Upper lobe of left lung (tissue), 6 donors: Measurements from ENCODE around the gene NFIL3. TPM values are rescaled to one million over a fixed set of nuclear protein-coding genes. Genes with fewer than 3 reads are reported as not detected.

ENCODE experiments used
- ATAC-seq, 2 donors: fragments of 200-7000 bp; cut with Tn5 transposase; one replicate each; pipeline ENCODE4 v1.9.1; 2022; ENCODE audit warnings: mild to moderate bottlenecking in 2 of 2, moderate library complexity in 2 of 2; ENCODE audit not compliant: low FRiP score in 2 of 2
- DNase-seq, 2 donors: peaks; one replicate each; pipeline ENCODE4 v3.0.0-alpha.2; 2019 to 2020
- H3K27ac ChIP-seq, 4 donors: fragments of 200-600 bp; sonication (generic); one replicate each; pipeline ENCODE4 v1.5.1; 2016 to 2019
- H3K27me3 ChIP-seq, 4 donors: fragments of 200-600 bp; sonication (generic); one replicate each; pipeline ENCODE4 v1.5.1; 2017 to 2019
- H3K36me3 ChIP-seq, 4 donors: fragments of 200-600 bp; sonication (generic); one replicate each; pipeline ENCODE4 v1.5.1; 2016 to 2019
- H3K4me1 ChIP-seq, 4 donors: fragments of 200-600 bp; sonication (generic); one replicate each; pipeline ENCODE4 v1.5.1; 2018 to 2019
- H3K4me3 ChIP-seq, 4 donors: fragments of 200-600 bp; sonication (generic); one replicate each; pipeline ENCODE4 v1.5.1; 2017 to 2019; ENCODE audit warnings: mild to moderate bottlenecking in 2 of 4, moderate library complexity in 1 of 4
- H3K9me3 ChIP-seq, 4 donors: fragments of 200-600 bp; sonication (generic); one replicate each; pipeline ENCODE4 v1.5.1; 2018 to 2019
- EP300 ChIP-seq, 4 donors: sonication (generic); formaldehyde crosslinking; IDR thresholded peaks; one replicate each; pipeline ENCODE4 v1.5.1; 2017; ENCODE audit warnings: antibody characterized with exemption in 4 of 4, control low read depth in 2 of 4
- POLR2A ChIP-seq, 4 donors: fragments of 450-650 bp; IDR thresholded peaks; one replicate each; pipeline ENCODE4 v1.5.1; 2016 to 2017; ENCODE audit warnings: antibody characterized with exemption in 4 of 4, mild to moderate bottlenecking in 2 of 4
- POLR2AphosphoS5 ChIP-seq, 2 donors: sonication (generic); formaldehyde crosslinking; IDR thresholded peaks; one replicate each; pipeline ENCODE4 v1.5.1; 2017; ENCODE audit warnings: antibody characterized with exemption in 2 of 2
- WGBS, 2 donors: methylation state at CpG; one replicate each; pipeline ENCODE4 v1.1.5; 2017 to 2018; 5-methylcytosine and 5-hydroxymethylcytosine counted together
- total RNA-seq, 6 donors: library from RNA; depleted of rRNA in 4 of 6; stranded (reverse); fragments of >200 nt in 4 of 6; gene quantifications; one replicate each; pipeline versions ENCODE4 v1.1.0 to v1.2.1, GENCODE V29; 2016 to 2021
- TF ChIP-seq, protein P1 (sequence below), 6 experiments: fragments of 450-650 bp in 4 of 6; fragments of 200-600 bp in 2 of 6; sonication (generic) in 2 of 6; IDR thresholded peaks; one replicate each; pipeline ENCODE4 v1.5.1; 2016 to 2019; ENCODE audit warnings: antibody characterized with exemption in 6 of 6
- donor health status: DM: no; HTN: no; CAD: no; lungs with moderate emphysema.
- donor health status: DM: no; HTN: yes; CAD: no; lungs with severe emphysema.

NFIL3 gene
- total RNA-seq, 6 donors from 2014 or later, result 14.7 to 41.3 (median 24.4) TPM

DNA sequence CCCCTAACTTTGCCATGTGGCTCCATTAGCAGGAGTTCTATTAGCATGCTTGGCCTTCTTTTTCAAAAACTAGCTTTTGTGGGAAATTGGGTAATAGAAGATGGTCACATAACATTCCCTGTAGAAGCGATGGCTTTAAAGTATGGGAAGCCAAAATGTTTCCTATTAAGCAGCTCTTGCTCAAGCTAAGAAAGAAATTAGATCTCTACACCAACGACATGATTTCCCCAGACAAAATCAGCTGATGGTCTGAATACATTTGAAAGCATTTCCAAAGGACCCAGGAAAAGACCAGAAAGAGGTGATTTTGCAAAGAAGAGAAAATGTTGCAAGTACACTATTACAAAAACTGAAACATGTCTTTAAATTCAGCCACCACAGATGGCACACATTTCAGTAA lies 4.8 kb upstream of the NFIL3 start:
- H3K27me3 ChIP-seq, result no peaks in the 10 kb centered on the region
- peak overlapping the region in 3 of 4 donors; percentile 25 to 65 (median 57) for H3K27ac ChIP-seq
- peaks cover 19 to 31% (median 26%) of the 10 kb centered on the region in 4 donors for H3K4me1 ChIP-seq
- no peak for DNase-seq
- H3K4me3 ChIP-seq, result no peak overlapping the region
- WGBS, 2 donors, result 59 to 65% methylated on average over 2 of the region's 2 CpGs
- no peaks in the 10 kb centered on the region for H3K9me3 ChIP-seq
- ATAC-seq, result no peak
- no peak for TF ChIP-seq POLR2AphosphoS5 (IDR thresholded peaks at IDR 0.05)
- TF ChIP-seq, protein P1, sequence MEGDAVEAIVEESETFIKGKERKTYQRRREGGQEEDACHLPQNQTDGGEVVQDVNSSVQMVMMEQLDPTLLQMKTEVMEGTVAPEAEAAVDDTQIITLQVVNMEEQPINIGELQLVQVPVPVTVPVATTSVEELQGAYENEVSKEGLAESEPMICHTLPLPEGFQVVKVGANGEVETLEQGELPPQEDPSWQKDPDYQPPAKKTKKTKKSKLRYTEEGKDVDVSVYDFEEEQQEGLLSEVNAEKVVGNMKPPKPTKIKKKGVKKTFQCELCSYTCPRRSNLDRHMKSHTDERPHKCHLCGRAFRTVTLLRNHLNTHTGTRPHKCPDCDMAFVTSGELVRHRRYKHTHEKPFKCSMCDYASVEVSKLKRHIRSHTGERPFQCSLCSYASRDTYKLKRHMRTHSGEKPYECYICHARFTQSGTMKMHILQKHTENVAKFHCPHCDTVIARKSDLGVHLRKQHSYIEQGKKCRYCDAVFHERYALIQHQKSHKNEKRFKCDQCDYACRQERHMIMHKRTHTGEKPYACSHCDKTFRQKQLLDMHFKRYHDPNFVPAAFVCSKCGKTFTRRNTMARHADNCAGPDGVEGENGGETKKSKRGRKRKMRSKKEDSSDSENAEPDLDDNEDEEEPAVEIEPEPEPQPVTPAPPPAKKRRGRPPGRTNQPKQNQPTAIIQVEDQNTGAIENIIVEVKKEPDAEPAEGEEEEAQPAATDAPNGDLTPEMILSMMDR (IDR thresholded peaks at IDR 0.05), result no peak
- TF ChIP-seq POLR2A (IDR thresholded peaks at IDR 0.05), result no peak
- TF ChIP-seq EP300 (IDR thresholded peaks at IDR 0.05), result no peak
- H3K36me3 ChIP-seq, result no peaks in the 10 kb centered on the region

- no peaks in the 10 kb centered on the region for H3K27me3 ChIP-seq
- H3K4me1 ChIP-seq, result peaks cover 19 to 30% (median 24%) of the 10 kb centered on the region in 4 donors
- H3K4me3 ChIP-seq, result no peak overlapping the region
- no peak for ATAC-seq
- no peaks in the 10 kb centered on the region for H3K36me3 ChIP-seq
- peak in 1 of 2 donors; percentile 49 for DNase-seq
- H3K27ac ChIP-seq, result peak overlapping the region; percentile 18 to 65 (median 41)
- TF ChIP-seq EP300 (IDR thresholded peaks at IDR 0.05) (no peak), POLR2AphosphoS5 (IDR thresholded peaks at IDR 0.05) (peak in 1 of 2 donors; percentile 53)
- WGBS, 2 donors, result 58 to 66% methylated on average over 2 of the region's 2 CpGs
- H3K9me3 ChIP-seq, result no peaks in the 10 kb centered on the region
Observed at GRCh38 chr9:91427873-91428272, 4.2 kb upstream of the NFIL3 start.

- ATAC-seq (no peak), DNase-seq (no peak)
- 24 to 34% methylated on average over 3 of the region's 3 CpGs for WGBS, 2 donors
- no peaks in the 10 kb centered on the region for H3K27me3 ChIP-seq
- peaks cover 19 to 39% (median 32%) of the 10 kb centered on the region in 4 donors for H3K4me1 ChIP-seq
- H3K36me3 ChIP-seq, result no peaks in the 10 kb centered on the region
- no peaks in the 10 kb centered on the region for H3K9me3 ChIP-seq
- TF ChIP-seq POLR2AphosphoS5 (IDR thresholded peaks at IDR 0.05) (no peak), POLR2A (IDR thresholded peaks at IDR 0.05) (no peak), EP300 (IDR thresholded peaks at IDR 0.05) (no peak)
- TF ChIP-seq, protein P1 (IDR thresholded peaks at IDR 0.05), result peak; percentile 26 to 69 (median 38)
- H3K4me3 ChIP-seq, result no peak overlapping the region
- H3K27ac ChIP-seq, result peak overlapping the region in 2 of 4 donors; percentile 11 to 40
Observed at GRCh38 chr9:91426123-91426745, 2.6 kb upstream of the NFIL3 start.

DNA sequence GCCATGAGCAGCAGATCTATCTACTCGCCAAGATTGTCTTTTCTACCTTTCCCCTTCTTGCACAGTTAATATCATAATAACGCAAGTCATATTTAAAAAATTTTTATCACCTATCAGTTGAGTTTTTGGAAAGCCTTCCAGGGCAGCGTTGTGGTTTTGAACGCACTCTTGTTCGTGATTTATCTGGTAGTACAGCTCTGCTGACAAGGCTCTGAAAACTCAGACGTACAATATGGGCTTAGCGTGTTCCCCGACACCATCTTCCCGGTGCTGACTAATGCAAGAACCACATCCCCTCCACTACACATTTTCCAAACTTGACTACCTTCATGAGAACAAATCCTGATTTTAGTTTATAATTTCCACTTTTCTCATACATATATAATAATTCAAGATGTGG lies 1.6 kb upstream of the NFIL3 start:
- no peak for ATAC-seq
- H3K4me3 ChIP-seq, result peak overlapping the region in 3 of 4 donors; percentile 65 to 90 (median 75)
- H3K27ac ChIP-seq, result peak overlapping the region; percentile 95 to 99 (median 98)
- DNase-seq, result no peak
- H3K4me1 ChIP-seq, result peaks cover 25 to 47% (median 40%) of the 10 kb centered on the region in 4 donors
- H3K36me3 ChIP-seq, result no peaks in the 10 kb centered on the region
- no peaks in the 10 kb centered on the region for H3K9me3 ChIP-seq
- no peaks in the 10 kb centered on the region for H3K27me3 ChIP-seq
- peak in 1 of 2 donors; percentile 5 for TF ChIP-seq POLR2AphosphoS5 (IDR thresholded peaks at IDR 0.05)
- TF ChIP-seq EP300 (IDR thresholded peaks at IDR 0.05), result no peak
- TF ChIP-seq, protein P1 (IDR thresholded peaks at IDR 0.05), result no peak
- TF ChIP-seq POLR2A (IDR thresholded peaks at IDR 0.05), result no peak
- WGBS, 2 donors, result 56 to 68% methylated on average over 9 of the region's 9 CpGs

DNA sequence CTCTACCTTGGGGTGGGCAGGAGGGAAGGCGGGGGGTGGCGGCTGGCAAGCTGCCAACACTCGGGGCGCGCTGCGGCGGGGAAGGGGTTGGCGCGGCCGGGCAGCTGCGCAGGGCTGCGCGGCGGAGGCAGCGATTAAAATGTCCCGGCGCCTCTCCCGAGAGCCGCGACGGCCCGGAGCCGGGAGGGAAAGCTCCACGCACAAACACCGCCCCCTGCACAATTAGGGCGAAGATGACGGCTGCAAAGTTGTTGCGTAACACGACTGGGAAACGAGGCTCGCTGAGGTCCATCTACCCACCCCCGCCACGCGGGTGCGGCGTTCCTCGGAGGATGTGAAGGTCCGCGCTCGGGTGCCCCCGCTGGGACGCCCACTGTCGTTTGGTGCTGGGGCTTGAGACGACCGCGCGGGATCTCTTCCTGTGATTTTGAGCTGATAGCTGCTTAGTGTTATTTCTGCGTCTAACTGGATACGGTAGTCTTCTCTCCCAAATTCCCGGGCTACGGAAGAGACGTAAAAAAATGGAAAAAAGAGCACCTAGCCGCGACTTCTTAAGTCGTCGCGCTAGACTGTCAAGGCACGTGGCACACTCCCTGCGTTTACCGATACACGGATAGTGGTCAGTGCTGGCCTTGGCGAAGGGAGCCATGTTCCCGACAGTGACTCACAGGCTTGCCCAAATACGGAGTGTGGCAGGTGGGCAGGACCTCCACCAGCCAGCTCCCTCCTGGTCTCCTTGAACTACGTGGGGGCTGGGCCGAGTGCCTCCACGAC lies 958 bp upstream of the NFIL3 start:
- WGBS, 2 donors, result 2 to 3% methylated on average over 23 to 57 of the region's 67 CpGs
- peak overlapping the region; percentile 95 to 99 (median 98) for H3K27ac ChIP-seq
- H3K4me1 ChIP-seq, result peaks cover 27 to 52% (median 42%) of the 10 kb centered on the region in 4 donors
- ATAC-seq (peak; percentile 74 to 88), DNase-seq (peak; percentile 94 to 95)
- H3K36me3 ChIP-seq, result no peaks in the 10 kb centered on the region
- no peaks in the 10 kb centered on the region for H3K27me3 ChIP-seq
- H3K4me3 ChIP-seq, result peak overlapping the region; percentile 58 to 90 (median 70)
- no peaks in the 10 kb centered on the region for H3K9me3 ChIP-seq
- peak in 3 of 4 donors; percentile 32 to 89 (median 50) for TF ChIP-seq EP300 (IDR thresholded peaks at IDR 0.05)
- peak; percentile 93 for TF ChIP-seq POLR2AphosphoS5 (IDR thresholded peaks at IDR 0.05)
- peak in 2 of 4 donors; percentile 52 to 69 for TF ChIP-seq POLR2A (IDR thresholded peaks at IDR 0.05)
- TF ChIP-seq, protein P1 (IDR thresholded peaks at IDR 0.05), result peak in 4 of 6 experiments; percentile 12 to 37 (median 36)
